ENCODE data around the gene BTN2A1. TPM values are rescaled to one million over a fixed set of nuclear protein-coding genes. Genes with fewer than 3 reads are reported as not detected.
"Not testable (repeated sequence)": the region's sequence is repeated elsewhere in the genome, so short reads cannot be mapped to it uniquely, and the experiment has no call there.

Gene BTN2A1
- total and polyA plus RNA-seq, 5 donors = 10.9 to 26.3 (median 20.4) TPM

GRCh38 chr6:26432627-26433201 lies 25.0 kb upstream of the BTN2A1 start:
- Histone ChIP-seq H3K4me3 (ENCODE audit: low read length) (no peak overlapping the region), H3K4me1 (ENCODE audit: control insufficient read depth, insufficient read depth, low read length) (no peaks in the 10 kb centered on the region), H3K27ac (ENCODE audit: low read length) (no peak overlapping the region), H3K27me3 (ENCODE audit: control insufficient read depth, insufficient read depth) (no peaks in the 10 kb centered on the region), H3K9me3 (ENCODE audit: control insufficient read depth, low read length) (no peaks in the 10 kb centered on the region)
- 75% methylated on average over 5 of the region's 5 CpGs for WGBS
- peak; percentile 26 to 81 for ATAC-seq
- peak in 1 of 3 donors; percentile 44 for DNase-seq
- intact Hi-C loops (cut with DNase I) = no loop called here

GRCh38 chr6:26433680-26434079 lies 24.1 kb upstream of the BTN2A1 start:
- H3K27me3 ChIP-seq (ENCODE audit: control insufficient read depth, insufficient read depth); H3K27ac ChIP-seq (ENCODE audit: low read length); H3K4me3 ChIP-seq (ENCODE audit: low read length); H3K9me3 ChIP-seq (ENCODE audit: control insufficient read depth, low read length); ATAC-seq; intact Hi-C loops (cut with DNase I); DNase-seq; H3K4me1 ChIP-seq (ENCODE audit: control insufficient read depth, insufficient read depth, low read length): not testable (repeated sequence)
- 91% methylated on average over 8 of the region's 8 CpGs for WGBS

GRCh38 chr6:26436018-26436417 lies 21.7 kb upstream of the BTN2A1 start:
- Histone ChIP-seq H3K9me3 (ENCODE audit: control insufficient read depth, low read length) (no peaks in the 10 kb centered on the region), H3K27me3 (ENCODE audit: control insufficient read depth, insufficient read depth) (no peaks in the 10 kb centered on the region), H3K27ac (ENCODE audit: low read length) (no peak overlapping the region), H3K4me3 (ENCODE audit: low read length) (no peak overlapping the region), H3K4me1 (ENCODE audit: control insufficient read depth, insufficient read depth, low read length) (no peaks in the 10 kb centered on the region)
- no peak for DNase-seq
- WGBS = 97% methylated on average over 4 of the region's 4 CpGs
- ATAC-seq = no peak
- intact Hi-C loops (cut with DNase I) = no loop called here

GRCh38 chr6:26437550-26437949 lies 20.2 kb upstream of the BTN2A1 start:
- intact Hi-C loops (cut with DNase I) = no loop called here
- ATAC-seq = no peak

GRCh38 chr6:26438000-26438399 lies 19.8 kb upstream of the BTN2A1 start:
- intact Hi-C loops (cut with DNase I) = no loop called here
- no peak overlapping the region for H3K4me3 ChIP-seq (ENCODE audit: low read length)
- H3K27ac ChIP-seq (ENCODE audit: low read length) = no peak overlapping the region
- no peak for DNase-seq
- no peaks in the 10 kb centered on the region for H3K4me1 ChIP-seq (ENCODE audit: control insufficient read depth, insufficient read depth, low read length)
- no peaks in the 10 kb centered on the region for H3K9me3 ChIP-seq (ENCODE audit: control insufficient read depth, low read length)
- no peaks in the 10 kb centered on the region for H3K27me3 ChIP-seq (ENCODE audit: control insufficient read depth, insufficient read depth)
- 100% methylated on average over 1 of the region's 1 CpG for WGBS
- ATAC-seq = no peak

More at GRCh38 chr6:26437550-26437949, 20.2 kb upstream of the BTN2A1 start:
- DNase-seq = no peak
- 79% methylated on average over 1 of the region's 1 CpG for WGBS
- Histone ChIP-seq H3K27me3 (ENCODE audit: control insufficient read depth, insufficient read depth) (no peaks in the 10 kb centered on the region), H3K4me3 (ENCODE audit: low read length) (no peak overlapping the region), H3K9me3 (ENCODE audit: control insufficient read depth, low read length) (no peaks in the 10 kb centered on the region), H3K4me1 (ENCODE audit: control insufficient read depth, insufficient read depth, low read length) (no peaks in the 10 kb centered on the region), H3K27ac (ENCODE audit: low read length) (no peak overlapping the region)

- Histone ChIP-seq H3K27ac (ENCODE audit: low read length) (no peak overlapping the region), H3K9me3 (ENCODE audit: control insufficient read depth, low read length) (no peaks in the 10 kb centered on the region), H3K4me1 (ENCODE audit: control insufficient read depth, insufficient read depth, low read length) (peaks cover under 1% of the 10 kb centered on the region), H3K27me3 (ENCODE audit: control insufficient read depth, insufficient read depth) (no peaks in the 10 kb centered on the region), H3K4me3 (ENCODE audit: low read length) (peak overlapping the region; percentile 97)
- no peak for DNase-seq
- no peak for ATAC-seq
- WGBS = 60% methylated on average over 7 of the region's 7 CpGs
- intact Hi-C loops (cut with DNase I) = no loop called here
Observed at GRCh38 chr6:26439151-26440125, 18.3 kb upstream of the BTN2A1 start.

GRCh38 chr6:26440977-26441358 lies 16.8 kb upstream of the BTN2A1 start:
- 24% methylated on average over 2 of the region's 2 CpGs for WGBS
- Histone ChIP-seq H3K27me3 (ENCODE audit: control insufficient read depth, insufficient read depth) (no peaks in the 10 kb centered on the region), H3K4me1 (ENCODE audit: control insufficient read depth, insufficient read depth, low read length) (peaks cover 2% of the 10 kb centered on the region), H3K4me3 (ENCODE audit: low read length) (peak overlapping the region; percentile 97), H3K27ac (ENCODE audit: low read length) (no peak overlapping the region), H3K9me3 (ENCODE audit: control insufficient read depth, low read length) (no peaks in the 10 kb centered on the region)
- ATAC-seq (no peak), DNase-seq (no peak)
- intact Hi-C loops (cut with DNase I) = no loop called here

- no peak for ATAC-seq
- WGBS = 56% methylated on average over 5 of the region's 5 CpGs
- H3K9me3 ChIP-seq (ENCODE audit: control insufficient read depth, low read length) = no peaks in the 10 kb centered on the region
- intact Hi-C loops (cut with DNase I) = no loop called here
- peak overlapping the region; percentile 47 for H3K4me3 ChIP-seq (ENCODE audit: low read length)
- no peak overlapping the region for H3K27ac ChIP-seq (ENCODE audit: low read length)
- H3K4me1 ChIP-seq (ENCODE audit: control insufficient read depth, insufficient read depth, low read length) = peaks cover 2% of the 10 kb centered on the region
- no peaks in the 10 kb centered on the region for H3K27me3 ChIP-seq (ENCODE audit: control insufficient read depth, insufficient read depth)
- DNase-seq = no peak
Observed at GRCh38 chr6:26441977-26442376, 15.8 kb upstream of the BTN2A1 start.

- Histone ChIP-seq H3K4me1 (ENCODE audit: control insufficient read depth, insufficient read depth, low read length) (peaks cover 2% of the 10 kb centered on the region), H3K27ac (ENCODE audit: low read length) (no peak overlapping the region), H3K4me3 (ENCODE audit: low read length) (no peak overlapping the region), H3K27me3 (ENCODE audit: control insufficient read depth, insufficient read depth) (no peaks in the 10 kb centered on the region), H3K9me3 (ENCODE audit: control insufficient read depth, low read length) (no peaks in the 10 kb centered on the region)
- WGBS = 80% methylated on average over 5 of the region's 5 CpGs
- ATAC-seq = no peak
- no peak for DNase-seq
- intact Hi-C loops (cut with DNase I) = no loop called here
Observed at GRCh38 chr6:26445934-26446667, 11.7 kb upstream of the BTN2A1 start.

- no peak overlapping the region for H3K4me3 ChIP-seq (ENCODE audit: low read length)
- ATAC-seq = no peak
- WGBS = 92% methylated on average over 5 of the region's 5 CpGs
- H3K27ac ChIP-seq (ENCODE audit: low read length) = no peak overlapping the region
- peaks cover 2% of the 10 kb centered on the region for H3K4me1 ChIP-seq (ENCODE audit: control insufficient read depth, insufficient read depth, low read length)
- H3K9me3 ChIP-seq (ENCODE audit: control insufficient read depth, low read length) = no peaks in the 10 kb centered on the region
- intact Hi-C loops (cut with DNase I) = no loop called here
- DNase-seq = no peak
- H3K27me3 ChIP-seq (ENCODE audit: control insufficient read depth, insufficient read depth) = no peaks in the 10 kb centered on the region
Observed at GRCh38 chr6:26447257-26447656, 10.5 kb upstream of the BTN2A1 start.

- Histone ChIP-seq H3K27ac (ENCODE audit: low read length) (no peak overlapping the region), H3K27me3 (ENCODE audit: control insufficient read depth, insufficient read depth) (no peaks in the 10 kb centered on the region), H3K9me3 (ENCODE audit: control insufficient read depth, low read length) (no peaks in the 10 kb centered on the region), H3K4me3 (ENCODE audit: low read length) (no peak overlapping the region), H3K4me1 (ENCODE audit: control insufficient read depth, insufficient read depth, low read length) (no peaks in the 10 kb centered on the region)
- DNase-seq (no peak), ATAC-seq (peak in 1 of 2 donors; percentile 28)
- intact Hi-C loops (cut with DNase I) = no loop called here
- WGBS = 94% methylated on average over 3 of the region's 3 CpGs
Observed at GRCh38 chr6:26450240-26450639, 7.5 kb upstream of the BTN2A1 start.
